H1 (cell line): Measurements from ENCODE around the gene PLXNA4. TPM values are rescaled to one million over a fixed set of nuclear protein-coding genes. Genes with fewer than 3 reads are reported as not detected.

ENCODE experiments used
- CTCF ChIA-PET: fragments of 300-600 bp; sonication (Branson Sonifier 250); formaldehyde crosslinking; loops from one replicate; lab custom pipeline; 2021; ENCODE audit not compliant: partially characterized antibody; lab: Charles Lee
- POLR2A ChIA-PET: fragments of 300-600 bp; sonication (Branson Sonifier 250); formaldehyde crosslinking; loops from one replicate; lab custom pipeline; 2021; ENCODE audit warnings: inconsistent platforms; ENCODE audit not compliant: partially characterized antibody; lab: Charles Lee
- DNase-seq, 2 experiments: peaks; one replicate each; pipeline versions ENCODE4 v3.0.0 to v3.0.0-alpha.2; 2010 to 2022; ENCODE audit warnings: low spot score in 2 of 2, low read depth in 1 of 2, mixed read lengths in 1 of 2
- FAIRE-seq: peaks from 2 replicates; lab custom pipeline; 2011; peaks lifted over from hg19 to GRCh38; lab: Jason Lieb, UNC
- H2AFZ ChIP-seq: 2 replicates; pipeline ENCODE4 v1.8.1; 2012; ENCODE audit warnings: low read length, inconsistent platforms
- H2AK5ac ChIP-seq: 2 replicates; pipeline ENCODE4 v1.6.1; 2013; ENCODE audit warnings: low read depth, low read length
- H2BK120ac ChIP-seq: replicated peaks from 2 replicates; pipeline ENCODE3; 2013; ENCODE audit warnings: low read depth, low read length, inconsistent platforms
- H2BK12ac ChIP-seq: 2 replicates; pipeline ENCODE4 v1.6.1; 2013; ENCODE audit warnings: low read depth, low read length
- H2BK15ac ChIP-seq: 2 replicates; pipeline ENCODE4 v1.6.1; 2013; ENCODE audit warnings: low read length
- H2BK20ac ChIP-seq: 2 replicates; pipeline ENCODE4 v1.6.1; 2013; ENCODE audit warnings: low read length
- H2BK5ac ChIP-seq: 2 replicates; pipeline ENCODE4 v1.6.1; 2013; ENCODE audit warnings: low read depth, low read length
- H3K14ac ChIP-seq: 2 replicates; pipeline ENCODE4 v1.6.1; 2013; ENCODE audit warnings: inconsistent platforms; ENCODE audit not compliant: insufficient read length
- H3K18ac ChIP-seq: 2 replicates; pipeline ENCODE4 v1.6.1; 2013; ENCODE audit warnings: low read length; ENCODE audit errors: extremely low read depth
- H3K23ac ChIP-seq: 2 replicates; pipeline ENCODE4 v1.6.1; 2013; ENCODE audit warnings: inconsistent platforms; ENCODE audit not compliant: insufficient read length
- H3K23me2 ChIP-seq: 2 replicates; pipeline ENCODE4 v1.6.1; 2013; ENCODE audit warnings: low read depth, low read length
- H3K27ac ChIP-seq: 2 replicates; pipeline ENCODE4 v1.6.1; 2011; ENCODE audit warnings: low read depth, low read length, inconsistent platforms
- H3K27me3 ChIP-seq, 4 experiments: replicated peaks in 1 of 4; 1 replicate in 1 of 4; 2 replicates in 3 of 4; pipeline versions ENCODE4 v1.6.1 to v1.8.1; 2011 to 2013; ENCODE audit warnings: low read length in 3 of 4, mild to moderate bottlenecking in 3 of 4, inconsistent platforms in 2 of 4, mixed read lengths in 2 of 4, moderate library complexity in 1 of 4; ENCODE audit not compliant: control insufficient read depth in 3 of 4, insufficient read depth in 3 of 4; ENCODE audit errors: extremely low read depth in 1 of 4
- H3K36me3 ChIP-seq, 4 experiments: 2 replicates each; pipeline versions ENCODE4 v1.6.1 to v1.8.1; 2011 to 2013; ENCODE audit warnings: mild to moderate bottlenecking in 4 of 4, low read length in 3 of 4, moderate library complexity in 2 of 4, control low read depth in 1 of 4, inconsistent platforms in 1 of 4; ENCODE audit not compliant: insufficient read depth in 4 of 4, control insufficient read depth in 2 of 4
- H3K4ac ChIP-seq: replicated peaks from 2 replicates; pipeline ENCODE3; 2013; ENCODE audit warnings: low read length, low read depth, mixed read lengths, inconsistent platforms; ENCODE audit not compliant: insufficient read length
- H3K4me1 ChIP-seq, 4 experiments: replicated peaks in 1 of 4; 1 replicate in 1 of 4; 2 replicates in 3 of 4; pipeline versions ENCODE4 v1.6.1 to v1.8.1; 2011 to 2013; ENCODE audit warnings: low read length in 3 of 4, inconsistent platforms in 2 of 4, mixed read lengths in 1 of 4; ENCODE audit not compliant: insufficient read depth in 4 of 4, control insufficient read depth in 3 of 4
- H3K4me2 ChIP-seq, 2 experiments: 2 replicates each; pipeline versions ENCODE4 v1.6.1 to v1.8.1; 2011 to 2013; ENCODE audit warnings: low read depth in 2 of 2, low read length in 2 of 2, control low read depth in 1 of 2, inconsistent platforms in 1 of 2, mild to moderate bottlenecking in 1 of 2; ENCODE audit not compliant: insufficient read depth in 1 of 2
- H3K4me3 ChIP-seq, 4 experiments: fragments of 200-600, 300-600 bp in 1 of 4; sonication (generic), shearing (Covaris generic), sonication (Bioruptor Twin) in 1 of 4; 2 replicates each; pipeline versions ENCODE4 v1.5.1 to v1.8.1; 2011 to 2016; ENCODE audit warnings: low read length in 4 of 4, low read depth in 3 of 4, control low read depth in 2 of 4, inconsistent platforms in 2 of 4, mild to moderate bottlenecking in 2 of 4, mixed read lengths in 1 of 4, moderate library complexity in 1 of 4; ENCODE audit not compliant: insufficient read depth in 2 of 4; ENCODE audit errors: extremely low read depth in 1 of 4
- H3K56ac ChIP-seq: replicated peaks from 2 replicates; pipeline ENCODE3; 2013; ENCODE audit warnings: low read depth, mild to moderate bottlenecking, mixed read lengths, low read length, inconsistent platforms; ENCODE audit not compliant: insufficient read length
- H3K79me1 ChIP-seq: 2 replicates; pipeline ENCODE4 v1.6.1; 2013; ENCODE audit warnings: low read depth, low read length, control low read depth
- H3K79me2 ChIP-seq, 2 experiments: 2 replicates each; pipeline versions ENCODE4 v1.6.1 to v1.8.1; 2012 to 2013; ENCODE audit warnings: low read length in 2 of 2, mild to moderate bottlenecking in 2 of 2, inconsistent platforms in 1 of 2; ENCODE audit not compliant: insufficient read depth in 2 of 2, control insufficient read depth in 1 of 2
- H3K9ac ChIP-seq, 4 experiments: replicated peaks in 1 of 4; 1 replicate in 1 of 4; 2 replicates in 3 of 4; pipeline versions ENCODE4 v1.6.1 to v1.8.1; 2011 to 2013; ENCODE audit warnings: low read depth in 3 of 4, low read length in 3 of 4, control low read depth in 2 of 4, mild to moderate bottlenecking in 2 of 4, moderate library complexity in 2 of 4, inconsistent platforms in 1 of 4; ENCODE audit errors: extremely low read depth in 1 of 4
- H3K9me3 ChIP-seq, 2 experiments: 2 replicates each; pipeline versions ENCODE4 v1.6.1 to v1.8.1; 2012 to 2013; ENCODE audit warnings: mild to moderate bottlenecking in 2 of 2, moderate library complexity in 2 of 2, control low read depth in 1 of 2, inconsistent platforms in 1 of 2, low read depth in 1 of 2, low read length in 1 of 2, mixed read lengths in 1 of 2; ENCODE audit not compliant: insufficient read depth in 2 of 2
- H4K20me1 ChIP-seq, 2 experiments: replicated peaks in 1 of 2; 2 replicates each; pipeline versions ENCODE3 to v1.8.1; 2011 to 2013; ENCODE audit warnings: inconsistent platforms in 2 of 2, low read length in 2 of 2, mild to moderate bottlenecking in 1 of 2; ENCODE audit not compliant: insufficient read depth in 2 of 2, control insufficient read depth in 1 of 2
- H4K5ac ChIP-seq: 2 replicates; pipeline ENCODE4 v1.6.1; 2013; ENCODE audit warnings: low read length, low read depth, mixed read lengths, inconsistent platforms; ENCODE audit not compliant: insufficient read length
- H4K8ac ChIP-seq: 2 replicates; pipeline ENCODE4 v1.8.0; 2013; ENCODE audit warnings: mild to moderate bottlenecking, moderate library complexity, low read length, inconsistent platforms; ENCODE audit not compliant: insufficient read depth; ENCODE audit errors: extremely low read depth
- H4K91ac ChIP-seq: replicated peaks from 2 replicates; pipeline ENCODE3; 2013; ENCODE audit warnings: low read length, mixed read lengths, inconsistent platforms; ENCODE audit not compliant: insufficient read length
- CHD1 ChIP-seq: IDR thresholded peaks from 2 replicates; pipeline ENCODE4 v1.6.1; 2012; ENCODE audit warnings: low read depth, low read length, improper control_type of control experiment
- KDM1A ChIP-seq: fragments of 200-600, 300-600 bp; sonication (generic); IDR thresholded peaks from 2 replicates; pipeline ENCODE4 v1.7.1; 2016; ENCODE audit warnings: mild to moderate bottlenecking, low read length, borderline replicate concordance
- MAX ChIP-seq: IDR thresholded peaks from 2 replicates; pipeline ENCODE4 v1.6.1; 2012; ENCODE audit warnings: inconsistent platforms
- RAD21 ChIP-seq, 2 experiments: IDR thresholded peaks in 1 of 2; conservative IDR thresholded peaks in 1 of 2; 2 replicates each; pipeline ENCODE4 v1.6.1; 2011; ENCODE audit warnings: low read depth in 2 of 2, low read length in 2 of 2, improper control_type of control experiment in 1 of 2, inconsistent platforms in 1 of 2, mild to moderate bottlenecking in 1 of 2, moderate library complexity in 1 of 2
- SAP30 ChIP-seq: fragments of 300-600 bp; sonication (generic); IDR thresholded peaks from 2 replicates; pipeline ENCODE4 v1.7.1; 2012; ENCODE audit warnings: low read length, moderate library complexity, mild to moderate bottlenecking, inconsistent platforms; ENCODE audit not compliant: insufficient read depth, insufficient replicate concordance
- SIRT6 ChIP-seq: IDR thresholded peaks from one replicate; pipeline ENCODE4 v1.7.1; 2012; ENCODE audit warnings: low read length, inconsistent platforms
- SP1 ChIP-seq: IDR thresholded peaks from 2 replicates; pipeline ENCODE4 v1.6.1; 2011; ENCODE audit warnings: low read depth, low read length
- WGBS, 2 experiments: shearing (Covaris generic) in 1 of 2; methylation state at CpG; one replicate each; pipeline versions ENCODE4 v1.1.6 to v1.1.7; 2013 to 2015; ENCODE audit warnings: low lambda C conversion rate in 2 of 2, mixed read lengths in 2 of 2, inconsistent platforms in 1 of 2, low coverage in 1 of 2, missing lambda C conversion rate in 1 of 2; ENCODE audit not compliant: insufficient replicate concordance in 2 of 2, insufficient coverage in 1 of 2, insufficient read length in 1 of 2; ENCODE audit errors: extremely low coverage in 1 of 2, missing lambda C conversion rate in 1 of 2; 5-methylcytosine and 5-hydroxymethylcytosine counted together
- polyA plus RNA-seq, 7 experiments: library from polyadenylated mRNA; depleted of rRNA in 3 of 7; stranded (reverse) in 5 of 7; unstranded in 2 of 7; fragments of >200 nt in 5 of 7; fragments of 200-250 nt in 2 of 7; gene quantifications; 1 replicate in 5 of 7; 2 replicates in 1 of 7; 4 replicates in 1 of 7; pipeline versions ENCODE4 v1.2.1 to v1.2.3, GENCODE V29; 2011 to 2013; ENCODE audit warnings: missing spikeins in 2 of 7, mixed read lengths in 2 of 7
- total RNA-seq: library from RNA; stranded (reverse); fragmentation: NEBNext Ultra II Directional; extraction: Animal tissue kit (Norgen Biotek cat#: 25700); gene quantifications from 2 replicates; pipeline ENCODE4 v1.2.1, GENCODE V29; 2021

PLXNA4 gene
- total and polyA plus RNA-seq, 2 of the 8 experiments (the other 6 are each of a cell fraction or from before 2014, with no cell fraction given): 0.76 to 0.79 TPM

GRCh38 chr7:132518839-132519173 lies 57.5 kb downstream of the PLXNA4 start:
- Histone ChIP-seq H3K4me1 (peaks cover 0 to 4% (median 0%) of the 10 kb centered on the region in 4 experiments; a peak in 2 of 7 replicates), H2AFZ (no peak overlapping the region), H4K8ac (no peak overlapping the region), H4K20me1 (no peaks in the 10 kb centered on the region), H3K27ac (no peak overlapping the region), H4K91ac (no peak overlapping the region), H3K9me3 (no peaks in the 10 kb centered on the region), H2BK20ac (no peak overlapping the region), H3K9ac (no peak overlapping the region), H3K23me2 (0 out of 2 replicates have a peak, but pooled peaks cover 3% of the 10 kb centered on the region), H3K4ac (no peak overlapping the region), H3K79me2 (no peaks in the 10 kb centered on the region), H3K56ac (no peak overlapping the region), H3K36me3 (no peaks in the 10 kb centered on the region), H4K5ac (no peak overlapping the region), H2AK5ac (no peak overlapping the region), H3K14ac (no peak overlapping the region), H3K23ac (no peak overlapping the region), H3K79me1 (no peaks in the 10 kb centered on the region), H2BK120ac (no peak overlapping the region), H3K4me2 (no peak overlapping the region), H3K18ac (no peak overlapping the region), H2BK15ac (no peak overlapping the region), H3K27me3 (no peaks in the 10 kb centered on the region), H3K4me3 (no peak overlapping the region), H2BK5ac (no peak overlapping the region), H2BK12ac (no peak overlapping the region)
- 94% methylated on average over 6 of the region's 6 CpGs; no CpG with 5 or more reads in 1 of the 2 experiments for WGBS, 2 experiments
- no peak for TF ChIP-seq KDM1A
- no peak for TF ChIP-seq MAX
- TF ChIP-seq CHD1: no peak
- no peak for TF ChIP-seq SAP30
- TF ChIP-seq SIRT6: no peak
- no peak for TF ChIP-seq RAD21 (IDR thresholded peaks at IDR 0.05 in 1 of 2, conservative IDR thresholded peaks at IDR 0.05 in 1 of 2; ENCODE audit: low read depth in 2 of 2, low read length in 2 of 2)
- TF ChIP-seq SP1: no peak
- FAIRE-seq: no peak
- no peak for DNase-seq
- POLR2A ChIA-PET: no interaction called here
- CTCF ChIA-PET: interaction anchor here (1.0 to 4.4 kb wide), 20 partner anchors 8 to 300 kb away, joined by 3 to 26 read pairs (median 5); partner anchors contain the start of gene PLXNA4
